GM12872 (cell line): ENCODE data around the gene ACTL10.

Experiments
- CTCF ChIP-seq: IDR thresholded peaks from 3 replicates; pipeline ENCODE4 v1.5.1; 2011; ENCODE audit warnings: low read depth, mild to moderate bottlenecking, low read length, moderate library complexity; ENCODE audit not compliant: insufficient read depth

The ACTL10 gene

GRCh38 chr20:33666293-33667244 lies at the start of gene ACTL10:
ACTL10 (plus strand) TSS chr20:33666943; CDS start chr20:33667498, 555 bp downstream.
- TF ChIP-seq CTCF, result peak; percentile 23; the same call in 1 of the 3 replicates

- TF ChIP-seq CTCF, result no peak
Observed at GRCh38 chr20:33621717-33622400, 44.9 kb upstream of the ACTL10 start.

GRCh38 chr20:33622705-33623365 lies 43.9 kb upstream of the ACTL10 start:
- TF ChIP-seq CTCF, result no peak

GRCh38 chr20:33624399-33624798 lies 42.3 kb upstream of the ACTL10 start:
- TF ChIP-seq CTCF, result no peak

- TF ChIP-seq CTCF, result no peak
Observed at GRCh38 chr20:33626190-33626589, 40.6 kb upstream of the ACTL10 start.

GRCh38 chr20:33627577-33628216 lies 39.0 kb upstream of the ACTL10 start:
- TF ChIP-seq CTCF, result no peak
